Activated CD8-positive, alpha-beta memory T cell treated with anti-CD3 and anti-CD28 coated beads, Interleukin-2, amount 50 U/mL, for 48 hours (primary cell): ENCODE data around the gene KRTCAP3.

Experiments
- DNase-seq: peaks from one replicate; pipeline ENCODE4 v3.0.0-alpha.2; 2020

KRTCAP3 gene

DNA sequence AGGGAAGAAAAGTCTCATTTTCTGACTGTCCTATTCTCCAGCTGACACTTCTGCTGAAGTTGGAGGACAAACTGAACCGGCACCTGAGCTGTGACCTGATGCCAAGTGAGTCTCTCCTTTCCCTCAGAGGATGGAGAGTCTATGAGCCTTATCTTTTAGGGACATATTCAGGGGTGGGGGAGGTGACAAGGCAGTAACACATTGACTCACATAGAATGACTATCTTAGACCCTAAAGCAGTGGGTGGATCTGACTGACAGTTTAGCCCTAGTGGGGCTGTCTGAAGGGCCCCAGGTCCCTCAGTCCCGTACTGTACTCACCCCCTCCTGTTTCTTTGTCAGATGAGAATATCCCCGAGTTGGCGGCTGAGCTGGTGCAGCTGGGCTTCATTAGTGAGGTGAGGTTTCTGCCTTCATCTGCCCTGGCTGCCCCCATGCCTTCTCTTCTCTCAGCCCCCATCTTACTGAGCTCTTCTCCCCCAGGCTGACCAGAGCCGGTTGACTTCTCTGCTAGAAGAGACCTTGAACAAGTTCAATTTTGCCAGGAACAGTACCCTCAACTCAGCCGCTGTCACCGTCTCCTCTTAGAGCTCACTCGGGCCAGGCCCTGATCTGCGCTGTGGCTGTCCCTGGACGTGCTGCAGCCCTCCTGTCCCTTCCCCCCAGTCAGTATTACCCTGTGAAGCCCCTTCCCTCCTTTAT is 805 bp upstream of the KRTCAP3 start:
- no peak for DNase-seq

DNA sequence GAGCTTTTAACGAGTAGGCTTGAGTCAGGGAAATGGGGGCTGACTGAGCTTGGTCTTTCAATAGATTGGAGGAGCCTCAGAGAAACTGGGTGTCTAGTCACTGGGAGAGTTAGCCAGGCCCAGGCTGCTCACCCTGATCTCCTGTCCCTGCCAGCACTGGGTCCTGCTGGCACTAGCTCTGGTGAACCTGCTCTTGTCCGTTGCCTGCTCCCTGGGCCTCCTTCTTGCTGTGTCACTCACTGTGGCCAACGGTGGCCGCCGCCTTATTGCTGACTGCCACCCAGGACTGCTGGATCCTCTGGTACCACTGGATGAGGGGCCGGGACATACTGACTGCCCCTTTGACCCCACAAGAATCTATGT is 720 bp downstream of the KRTCAP3 start:
- DNase-seq = no peak

DNA sequence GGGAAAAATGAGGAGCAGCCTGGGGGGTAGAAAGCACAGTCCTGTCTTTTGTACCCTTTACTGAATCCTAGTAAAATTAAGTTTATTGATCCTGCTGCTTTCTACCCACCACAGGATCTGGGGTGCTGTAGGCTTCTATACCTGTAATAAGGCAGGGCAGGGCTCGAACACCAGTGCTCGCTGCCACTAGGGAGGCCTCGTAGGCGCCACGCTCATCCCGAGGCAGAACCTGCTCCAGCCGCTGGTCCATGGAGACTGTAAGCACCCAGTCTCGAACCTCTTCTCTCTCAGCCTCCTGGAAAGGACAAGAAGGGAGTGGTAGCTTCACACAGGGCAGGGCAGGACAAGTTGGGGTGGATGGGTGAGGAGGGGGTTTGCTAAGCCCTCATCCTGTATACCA is 3.0 kb downstream of the KRTCAP3 start:
- DNase-seq = no peak

DNA sequence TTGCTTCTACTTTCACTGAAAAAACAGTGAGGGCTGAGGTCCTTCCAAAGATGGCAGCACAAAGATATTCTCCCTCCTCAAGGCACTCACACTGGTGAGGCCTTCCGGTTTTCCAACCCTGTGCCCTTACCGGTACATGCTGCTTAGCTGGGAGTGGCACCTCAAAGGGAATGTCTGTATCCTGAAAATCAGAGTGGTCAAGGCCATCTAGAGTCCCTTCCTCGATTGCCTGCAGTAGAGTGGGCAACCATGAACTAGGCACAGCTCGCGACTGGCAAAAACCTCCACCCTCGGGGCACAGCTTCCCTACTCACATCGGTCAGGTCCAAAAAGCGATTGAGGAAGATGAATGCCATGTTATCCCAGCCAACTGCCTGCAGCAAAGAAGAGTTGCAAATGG is 3.4 kb downstream of the KRTCAP3 start:
- no peak for DNase-seq

DNA sequence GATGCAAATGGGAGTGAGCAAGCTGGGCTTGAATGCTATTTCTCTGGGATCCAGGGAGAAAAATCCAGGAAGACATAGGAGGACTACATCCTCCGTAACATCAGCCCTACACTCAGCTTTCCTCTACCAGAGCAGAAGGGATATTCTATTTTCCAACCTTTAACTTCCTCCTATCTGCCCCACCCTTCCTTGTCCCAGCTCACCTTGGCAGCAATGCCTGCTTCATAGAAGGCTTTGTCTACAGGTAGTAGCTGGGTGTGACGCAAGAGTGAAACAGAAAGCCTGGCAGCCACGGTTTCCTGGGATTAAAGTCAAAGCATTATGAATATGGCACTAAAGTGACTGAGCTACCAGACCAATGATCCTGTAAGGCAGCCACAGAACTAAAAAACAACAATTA is 3.9 kb downstream of the KRTCAP3 start:
- DNase-seq = no peak

DNA sequence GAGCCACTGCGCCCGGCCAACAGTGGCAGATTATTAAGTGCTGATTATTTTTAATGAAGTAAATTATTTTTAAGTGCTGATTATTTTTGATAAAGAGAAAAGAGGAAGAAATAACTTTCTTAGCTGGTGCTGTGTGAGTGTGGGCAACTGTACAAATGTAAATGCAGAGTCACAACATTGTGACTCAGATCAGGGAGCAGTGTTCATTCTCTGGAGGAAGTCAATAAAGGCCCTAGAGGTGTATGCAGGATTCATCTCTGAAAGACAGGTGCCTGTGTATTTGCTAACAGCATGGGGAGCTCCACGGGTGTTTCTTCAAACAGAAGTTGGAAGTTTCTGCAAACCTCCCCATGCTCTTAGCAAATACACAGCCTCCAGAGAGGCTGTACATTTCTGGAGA is 6.2 kb downstream of the KRTCAP3 start:
- DNase-seq = no peak

DNA sequence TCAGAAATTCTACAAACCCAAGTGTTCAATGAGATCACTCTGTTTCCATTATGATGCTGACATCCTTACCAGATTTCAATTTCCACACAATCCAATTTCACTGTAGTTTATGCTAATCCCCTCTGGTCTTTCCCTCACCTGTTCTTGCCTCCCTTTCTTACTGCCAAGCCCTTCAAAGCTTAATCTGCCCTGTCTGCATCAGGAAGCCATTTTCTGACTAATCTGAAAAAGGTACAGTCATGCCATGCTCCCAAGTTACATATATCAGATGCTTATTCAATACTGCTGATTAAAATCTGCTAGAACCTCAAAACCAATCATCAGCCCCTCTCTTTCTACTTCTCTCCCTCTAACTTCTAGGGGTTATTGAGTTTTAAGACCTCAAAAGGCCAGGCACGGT is 8.9 kb downstream of the KRTCAP3 start:
- no peak for DNase-seq

DNA sequence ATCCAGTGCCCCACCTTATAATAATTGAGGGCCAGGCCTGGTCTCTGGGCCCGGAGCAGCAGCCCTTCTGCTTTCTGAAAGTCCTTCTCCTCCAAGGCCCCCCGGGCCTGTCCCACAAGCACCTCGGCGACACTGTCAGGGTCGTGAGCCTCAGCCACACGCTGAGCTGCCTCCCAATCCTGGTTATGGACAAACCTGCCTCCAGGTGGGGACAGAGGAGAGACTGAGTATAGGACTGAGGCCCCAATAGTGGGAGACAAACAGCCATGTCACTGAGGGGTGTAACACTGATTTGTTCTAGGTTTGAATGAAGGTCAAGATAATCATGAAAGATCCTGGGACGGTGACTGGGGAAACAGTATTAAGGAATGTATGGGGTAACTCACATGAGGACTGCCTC is 11.8 kb downstream of the KRTCAP3 start:
- DNase-seq = no peak

DNA sequence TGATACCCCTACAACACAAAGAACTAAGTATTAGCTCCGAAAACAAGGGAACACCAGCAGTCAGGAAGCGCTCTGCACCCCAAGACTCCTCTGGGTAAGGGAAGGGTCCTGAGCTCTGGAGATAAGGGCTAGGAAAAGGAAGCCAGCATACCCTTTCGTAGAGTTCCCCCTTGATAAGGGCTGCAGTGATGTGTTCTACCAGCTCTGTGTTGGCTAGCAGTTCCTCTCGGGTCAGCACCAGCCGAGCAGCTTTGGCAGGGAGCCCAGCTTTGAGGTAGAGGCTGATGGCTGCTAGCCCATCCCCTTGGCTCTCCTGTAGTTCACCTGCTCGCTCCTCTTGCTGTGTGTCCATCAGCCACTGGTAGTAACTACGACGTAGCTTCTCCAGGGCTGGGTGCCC is 18.9 kb downstream of the KRTCAP3 start:
- DNase-seq = no peak

DNA sequence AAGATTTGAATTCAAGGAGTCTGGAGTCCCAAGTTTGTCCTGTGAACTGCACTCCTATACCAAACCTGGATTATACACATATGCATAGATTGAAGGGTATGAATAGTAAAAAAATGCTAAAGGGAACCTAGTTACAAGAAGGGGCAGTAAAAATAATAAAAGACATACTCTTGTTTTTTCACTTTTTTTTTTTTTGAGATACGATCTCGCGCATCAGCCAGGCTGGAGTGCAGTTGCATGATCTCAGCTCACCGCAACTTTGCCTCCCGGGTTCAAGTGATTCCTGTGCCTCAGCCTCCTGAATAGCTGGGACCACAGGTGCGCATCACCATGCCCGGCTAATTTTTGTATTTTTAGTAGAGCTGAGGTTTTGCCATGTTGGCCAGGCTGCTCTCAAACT is 22.3 kb downstream of the KRTCAP3 start:
- no peak for DNase-seq

DNA sequence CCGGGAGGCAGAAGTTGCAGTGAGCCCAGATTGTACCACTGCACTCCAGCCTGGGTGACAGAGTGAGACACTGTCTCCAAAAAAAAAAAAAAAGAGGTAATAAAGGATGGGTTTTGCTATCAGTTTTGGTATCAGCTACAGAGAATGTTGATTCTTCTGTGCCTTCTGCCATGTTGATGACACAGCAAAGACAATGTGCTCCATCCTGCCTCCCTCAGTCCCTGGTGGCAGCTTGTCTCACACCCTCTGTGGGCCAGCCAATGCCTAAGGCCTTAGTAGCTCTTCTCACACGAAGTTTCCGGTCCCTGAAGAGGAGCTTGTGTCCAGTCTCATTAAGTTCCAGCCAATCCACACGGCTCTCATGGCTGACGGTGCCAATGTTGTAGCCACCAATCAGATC is 29.8 kb downstream of the KRTCAP3 start:
- DNase-seq = no peak

DNA sequence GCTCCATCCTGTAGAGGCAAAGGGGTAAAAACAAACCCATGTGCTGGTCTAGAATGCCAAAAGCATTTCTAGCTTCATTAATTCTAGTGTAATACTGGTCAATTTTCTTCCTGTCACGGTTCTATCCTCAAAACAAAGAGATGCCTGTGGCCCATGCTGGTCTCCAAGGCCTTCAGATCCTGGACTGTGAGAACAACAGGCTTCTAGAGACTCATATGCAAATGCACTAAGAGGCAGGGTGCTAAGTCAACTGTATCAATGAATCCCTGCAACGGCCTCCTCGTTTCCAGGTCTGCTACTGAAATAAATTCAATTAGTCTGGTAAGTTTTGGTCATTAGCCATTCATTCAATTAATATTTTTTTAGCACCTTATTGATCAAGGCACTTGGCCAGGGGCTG is 43.3 kb downstream of the KRTCAP3 start:
- DNase-seq = no peak

DNA sequence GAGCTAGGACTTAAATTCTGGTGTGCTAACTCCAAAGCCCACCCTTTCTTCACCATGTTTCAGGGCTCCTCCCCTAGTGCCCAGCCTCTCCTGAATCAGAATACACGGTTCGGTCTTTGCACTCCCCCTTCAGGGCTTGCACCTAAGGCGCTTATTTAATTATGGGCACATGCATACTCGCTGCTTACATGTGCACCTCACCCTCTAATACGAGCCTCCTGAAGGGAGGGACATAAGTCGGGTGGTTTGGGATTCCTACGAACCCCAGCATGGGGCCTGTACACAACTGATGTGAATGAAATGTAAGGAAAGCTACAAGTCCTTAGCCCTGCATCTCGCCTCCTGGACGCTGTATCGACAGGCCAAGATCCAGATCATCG is 46.9 kb downstream of the KRTCAP3 start:
- no peak for DNase-seq

DNA sequence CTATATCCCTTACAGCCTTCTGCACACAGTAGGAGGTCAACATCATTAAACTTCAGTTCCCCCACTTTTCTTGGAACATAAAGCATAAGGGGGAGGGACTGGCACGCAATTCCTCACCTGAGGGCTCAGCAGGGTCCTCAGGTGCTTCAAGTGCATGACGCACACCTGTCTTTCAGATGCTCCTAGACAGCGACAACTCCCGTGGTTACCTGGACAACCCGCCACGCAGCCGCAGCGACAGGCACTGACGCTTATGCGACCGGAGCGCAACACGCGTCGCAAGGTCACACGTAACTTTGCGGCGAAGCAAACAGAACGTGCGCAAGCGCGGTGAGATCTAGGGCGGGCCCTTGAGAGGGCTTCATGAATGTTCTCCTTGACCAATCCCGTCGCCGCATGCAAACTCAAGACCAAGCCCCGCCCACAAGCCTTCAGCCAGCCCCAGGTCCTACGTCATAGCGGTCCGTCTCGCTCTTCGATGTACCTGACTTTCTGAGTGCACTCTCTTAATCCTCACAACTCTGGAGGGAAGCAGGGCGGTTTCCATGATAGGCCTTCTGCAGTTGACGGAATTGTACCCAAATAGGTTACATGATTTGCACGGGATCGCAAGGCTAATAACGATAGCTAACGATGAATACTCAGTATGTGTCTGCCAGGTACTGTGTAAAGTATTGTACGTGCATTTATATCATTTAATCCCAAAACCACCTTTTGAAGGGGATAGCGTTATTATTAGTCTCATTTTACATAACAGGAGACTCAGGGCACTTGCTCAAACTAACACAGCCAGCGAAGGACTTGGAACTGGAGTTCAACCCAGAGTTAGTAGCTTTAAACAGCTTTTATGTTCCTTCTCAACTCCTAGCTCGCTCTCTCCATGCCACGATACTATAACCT is 47.6 kb downstream of the KRTCAP3 start, which contains the start of gene IFT172:
IFT172 (minus strand) TSS at position 246 of the 900 bp plus-strand sequence; CDS start at position 156, 90 bp downstream.
- DNase-seq = peak; percentile 97

DNA sequence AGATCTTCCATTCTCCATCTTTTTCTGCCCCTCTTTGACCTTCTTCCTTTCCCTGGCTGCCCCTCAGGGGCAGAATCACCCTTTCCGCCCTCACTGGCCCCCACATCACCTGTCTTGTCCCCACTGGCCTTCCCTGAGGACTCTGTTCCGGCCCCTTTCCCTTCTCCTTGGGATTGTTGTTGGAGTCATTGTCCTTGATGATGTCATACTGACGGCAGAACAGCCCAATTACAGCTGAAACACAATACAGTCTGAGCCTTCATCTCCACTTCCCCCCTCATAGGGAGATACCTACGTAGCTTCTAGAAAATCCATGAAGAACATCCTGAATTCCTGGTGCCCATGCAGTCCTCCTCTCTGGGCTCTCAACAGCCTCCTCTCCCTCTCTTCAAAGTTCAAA is 50.4 kb downstream of the KRTCAP3 start:
- no peak for DNase-seq

DNA sequence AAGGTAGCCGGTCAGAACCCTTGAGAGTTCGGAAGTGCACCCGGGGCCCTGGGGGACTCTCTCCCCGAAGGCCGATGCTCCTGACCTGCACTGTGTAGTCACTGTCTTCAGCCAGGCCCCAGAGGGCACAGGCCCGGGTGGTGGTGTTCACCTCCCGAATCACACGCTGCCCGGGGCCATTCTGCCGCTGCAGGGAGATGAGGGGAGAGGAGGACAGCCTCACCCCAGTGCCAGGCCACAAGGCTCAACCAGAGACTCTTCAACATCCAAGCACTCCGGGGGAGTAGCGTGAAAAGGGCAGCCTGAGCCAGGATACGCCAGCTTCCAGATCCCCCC is 51.7 kb downstream of the KRTCAP3 start:
- no peak for DNase-seq
